K562 (cell line): Measurements from ENCODE around the gene NAIF1. TPM values are rescaled to one million over a fixed set of nuclear protein-coding genes. Genes with fewer than 3 reads are reported as not detected.
A peak's percentile ranks its signal among the peaks of the same experiment; 100 is the strongest.

ENCODE experiments used
- ATAC-seq: fragments of 200-7000 bp; cut with Tn5 transposase; 3 replicates; pipeline ENCODE4 v1.9.1; 2020; ENCODE audit warnings: moderate library complexity
- BruUV-seq: library from RNA; stranded (reverse); fragments of 400-500 nt; replicated peaks from 2 replicates; lab custom pipeline; 2021; lab: Mats Ljungman, UMichigan
- CTCF ChIA-PET: fragments of 300-600 bp; formaldehyde crosslinking; extraction: SDS; loops from one replicate; lab custom pipeline; 2021; ENCODE audit warnings: low intra/inter-chr PET ratio; lab: Yijun Ruan, JAX
- POLR2A ChIA-PET: fragments of 300-600, 350-650 bp; sonication (Branson Sonifier 250); formaldehyde crosslinking; extraction: SDS; loops from one replicate; lab custom pipeline; 2021; ENCODE audit warnings: antibody characterized with exemption, inconsistent platforms; lab: Yijun Ruan, JAX
- DNase-seq, 4 experiments: peaks; one replicate each; pipeline versions ENCODE4 v3.0.0 to v3.0.0-alpha.2; 2011 to 2018; ENCODE audit warnings: low spot score in 3 of 4, mixed read lengths in 3 of 4; ENCODE audit errors: extremely low read depth in 1 of 4
- FAIRE-seq: peaks from 2 replicates; lab custom pipeline; 2011; peaks lifted over from hg19 to GRCh38; lab: Jason Lieb, UNC
- H2AFZ ChIP-seq: 2 replicates; pipeline ENCODE4 v1.6.0; 2011; ENCODE audit warnings: low read depth, low read length, control low read depth, inconsistent platforms
- H3K27ac ChIP-seq: fragments of 200-600 bp; 3 replicates; pipeline ENCODE4 v1.8.0; 2011; ENCODE audit warnings: low read depth, mild to moderate bottlenecking, control low read depth, inconsistent platforms, low read length, moderate library complexity, mixed read lengths; ENCODE audit errors: extremely low read depth
- H3K27me3 ChIP-seq, 2 experiments: fragments of 300-600 bp in 1 of 2; 2 replicates in 1 of 2; 3 replicates in 1 of 2; pipeline versions ENCODE4 v1.6.0 to v1.8.0; 2011; ENCODE audit warnings: inconsistent platforms in 2 of 2, low read length in 2 of 2, mild to moderate bottlenecking in 1 of 2, mixed read lengths in 1 of 2, moderate library complexity in 1 of 2; ENCODE audit not compliant: control insufficient read depth in 2 of 2, insufficient read depth in 2 of 2
- H3K36me3 ChIP-seq: fragments of 300-600 bp; 3 replicates; pipeline ENCODE4 v1.8.0; 2011; ENCODE audit warnings: mild to moderate bottlenecking, low read length, inconsistent platforms; ENCODE audit not compliant: control insufficient read depth, insufficient read depth
- H3K4me1 ChIP-seq, 2 experiments: fragments of 200-600 bp in 1 of 2; replicated peaks in 1 of 2; 2 replicates in 1 of 2; 3 replicates in 1 of 2; pipeline versions ENCODE4 v1.5.1 to v1.8.0; 2011; ENCODE audit warnings: inconsistent platforms in 2 of 2, low read length in 2 of 2, mild to moderate bottlenecking in 1 of 2, mixed read lengths in 1 of 2, moderate library complexity in 1 of 2; ENCODE audit not compliant: control insufficient read depth in 2 of 2, insufficient read depth in 2 of 2
- H3K4me2 ChIP-seq: 2 replicates; pipeline ENCODE4 v1.6.1; 2011; ENCODE audit warnings: low read length, control low read depth, inconsistent platforms, mixed read lengths; ENCODE audit not compliant: insufficient read depth
- H3K4me3 ChIP-seq: fragments of 200-600 bp; sonication (generic), shearing (Covaris generic); 2 replicates; pipeline ENCODE4 v1.5.1; 2016; ENCODE audit warnings: control low read depth, inconsistent platforms
- H3K79me2 ChIP-seq: fragments of 200-600 bp; 3 replicates; pipeline ENCODE4 v1.8.0; 2011; ENCODE audit warnings: low read length, inconsistent platforms; ENCODE audit not compliant: control insufficient read depth, insufficient read depth
- H3K9ac ChIP-seq, 2 experiments: 2 replicates each; pipeline versions ENCODE4 v1.6.0 to v1.6.1; 2011; ENCODE audit warnings: low read depth in 2 of 2, low read length in 2 of 2, control low read depth in 1 of 2, inconsistent platforms in 1 of 2, mild to moderate bottlenecking in 1 of 2, mixed read lengths in 1 of 2; ENCODE audit not compliant: insufficient read depth in 1 of 2
- H3K9me1 ChIP-seq: one replicate; pipeline ENCODE4 v1.6.0; 2011; ENCODE audit warnings: inconsistent platforms, mild to moderate bottlenecking, low read length, moderate library complexity; ENCODE audit not compliant: control insufficient read depth, insufficient read depth
- H3K9me3 ChIP-seq: replicated peaks from 2 replicates; pipeline ENCODE4 v1.5.1; 2011; ENCODE audit warnings: low read depth, low read length, inconsistent platforms; ENCODE audit not compliant: control insufficient read depth, insufficient read depth
- H4K20me1 ChIP-seq: replicated peaks from 2 replicates; pipeline ENCODE4 v1.6.1; 2011; ENCODE audit warnings: low read length, inconsistent platforms, mixed read lengths; ENCODE audit not compliant: control insufficient read depth, insufficient read depth
- BACH1 ChIP-seq: fragments of 200-800 bp; sonication (Bioruptor generic); IDR thresholded peaks from 2 replicates; pipeline ENCODE4 v1.6.1; 2016; ENCODE audit warnings: missing genetic modification characterization, missing compliant biosample characterization
- CBX3 ChIP-seq, 2 experiments: IDR thresholded peaks; 1 replicate in 1 of 2; 2 replicates in 1 of 2; pipeline ENCODE4 v1.6.1; 2012; ENCODE audit warnings: inconsistent platforms in 2 of 2, low read length in 2 of 2, borderline replicate concordance in 1 of 2, control low read depth in 1 of 2
- EHMT2 ChIP-seq: fragments of 450-650 bp; IDR thresholded peaks from 2 replicates; pipeline ENCODE4 v1.6.1; 2018; ENCODE audit warnings: antibody characterized with exemption
- EP300 ChIP-seq: IDR thresholded peaks from 2 replicates; pipeline ENCODE4 v1.6.1; 2012; ENCODE audit warnings: low read length, improper control_type of control experiment
- POLR2G ChIP-seq: fragments of 200-400 bp; formaldehyde crosslinking; IDR thresholded peaks from 2 replicates; pipeline ENCODE4 v1.6.1; 2017; ENCODE audit warnings: low read depth, mild to moderate bottlenecking, antibody characterized with exemption, low read length, moderate library complexity
- TCFL5 ChIP-seq: fragments of 250-450 bp; sonication (Bioruptor Pico); conservative IDR thresholded peaks from 2 replicates; pipeline ENCODE4 v1.6.1; 2021; ENCODE audit warnings: mild to moderate bottlenecking, moderate library complexity, matching md5 sums
- WGBS: fragments of 100-300 bp; shearing (Covaris generic); methylation state at CpG from one replicate; pipeline ENCODE4 v1.1.6; 2016; ENCODE audit warnings: low coverage, mixed read lengths; ENCODE audit not compliant: insufficient coverage; ENCODE audit errors: missing lambda C conversion rate; 5-methylcytosine and 5-hydroxymethylcytosine counted together
- in situ Hi-C: fragments of 300-500 bp; cut with MboI; formaldehyde crosslinking; loops from 4 replicates; pipeline ENCODE4 v1.15.0; 2018; ENCODE audit warnings: inconsistent platforms, mixed read lengths
- intact Hi-C: fragments of 100-400 bp; cut with micrococcal nuclease; formaldehyde crosslinking; loops from 2 replicates; pipeline ENCODE4 v1.14.2; 2022
- polyA plus RNA-seq, 8 experiments: library from polyadenylated mRNA; depleted of rRNA in 4 of 8; stranded (reverse) in 5 of 8; unstranded in 3 of 8; fragments of >200 nt; fragmentation: Nextera tagmentation in 2 of 8; fragmentation: Illumina TruSeq in 1 of 8; extraction: Ambion mirVana in 2 of 8; extraction: Trizol in 1 of 8; gene quantifications; 2 replicates each; pipeline versions ENCODE4 v1.2.1 to v1.2.3, GENCODE V29; 2011 to 2014; ENCODE audit warnings: inconsistent platforms in 1 of 8, missing spikeins in 1 of 8
- total RNA-seq, 7 experiments: library from RNA; depleted of rRNA in 6 of 7; stranded (reverse); fragments of >200 nt in 6 of 7; fragmentation: Illumina TruSeq in 2 of 7; extraction: Trizol in 2 of 7; gene quantifications; 2 replicates each; pipeline versions ENCODE4 v1.2.1 to v1.2.3, GENCODE V29; 2011 to 2021; ENCODE audit warnings: low replicate concordance in 1 of 7
- TF ChIP-seq, protein P1 (sequence below): fragments of 450-650 bp; formaldehyde crosslinking; IDR thresholded peaks from 2 replicates; pipeline ENCODE4 v1.4.0; 2022; ENCODE audit warnings: missing genetic modification characterization
- TF ChIP-seq, protein P2 (sequence below): fragments of 250-450 bp; sonication (Bioruptor Pico); IDR thresholded peaks from 2 replicates; pipeline ENCODE4 v1.4.0; 2020; ENCODE audit warnings: mild to moderate bottlenecking, moderate library complexity
- TF ChIP-seq, protein P3 (sequence below): fragments of 450-650 bp; IDR thresholded peaks from 2 replicates; pipeline ENCODE4 v1.6.1; 2017; ENCODE audit warnings: antibody characterized with exemption, mild to moderate bottlenecking
- TF ChIP-seq, protein P4 (sequence below): fragments of 250-450 bp; sonication (Bioruptor Pico); IDR thresholded peaks from 2 replicates; pipeline ENCODE4 v1.5.0; 2021

The NAIF1 gene
- total and polyA plus RNA-seq, 9 of the 15 experiments (the other 6 are each of a cell fraction or from before 2014, with no cell fraction given), result 4.8 to 26.6 (median 17.2) TPM

DNA sequence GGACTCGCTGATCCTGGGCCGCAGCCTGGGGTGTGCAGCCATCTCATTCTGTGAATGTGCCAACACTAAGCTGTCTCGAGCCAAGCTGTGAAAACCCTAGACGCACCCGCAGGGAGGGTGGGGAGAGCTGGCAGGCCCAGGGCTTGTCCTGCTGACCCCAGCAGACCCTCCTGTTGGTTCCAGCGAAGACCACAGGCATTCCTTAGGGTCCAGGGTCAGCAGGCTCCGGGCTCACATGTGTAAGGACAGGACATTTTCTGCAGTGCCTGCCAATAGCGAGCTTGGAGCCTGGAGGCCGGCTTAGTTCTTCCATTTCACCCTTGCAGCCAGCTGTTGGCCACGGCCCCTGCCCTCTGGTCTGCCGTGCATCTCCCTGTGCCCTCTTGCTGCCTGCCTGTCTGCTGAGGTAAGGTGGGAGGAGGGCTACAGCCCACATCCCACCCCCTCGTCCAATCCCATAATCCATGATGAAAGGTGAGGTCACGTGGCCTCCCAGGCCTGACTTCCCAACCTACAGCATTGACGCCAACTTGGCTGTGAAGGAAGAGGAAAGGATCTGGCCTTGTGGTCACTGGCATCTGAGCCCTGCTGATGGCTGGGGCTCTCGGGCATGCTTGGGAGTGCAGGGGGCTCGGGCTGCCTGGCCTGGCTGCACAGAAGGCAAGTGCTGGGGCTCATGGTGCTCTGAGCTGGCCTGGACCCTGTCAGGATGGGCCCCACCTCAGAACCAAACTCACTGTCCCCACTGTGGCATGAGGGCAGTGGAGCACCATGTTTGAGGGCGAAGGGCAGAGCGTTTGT, 40.5 kb upstream of the NAIF1 start (continued):
- TF ChIP-seq, protein P1, sequence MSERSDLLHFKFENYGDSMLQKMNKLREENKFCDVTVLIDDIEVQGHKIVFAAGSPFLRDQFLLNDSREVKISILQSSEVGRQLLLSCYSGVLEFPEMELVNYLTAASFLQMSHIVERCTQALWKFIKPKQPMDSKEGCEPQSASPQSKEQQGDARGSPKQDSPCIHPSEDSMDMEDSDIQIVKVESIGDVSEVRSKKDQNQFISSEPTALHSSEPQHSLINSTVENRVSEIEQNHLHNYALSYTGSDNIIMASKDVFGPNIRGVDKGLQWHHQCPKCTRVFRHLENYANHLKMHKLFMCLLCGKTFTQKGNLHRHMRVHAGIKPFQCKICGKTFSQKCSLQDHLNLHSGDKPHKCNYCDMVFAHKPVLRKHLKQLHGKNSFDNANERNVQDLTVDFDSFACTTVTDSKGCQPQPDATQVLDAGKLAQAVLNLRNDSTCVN (CRISPR knock-in tag), result no peak

DNA sequence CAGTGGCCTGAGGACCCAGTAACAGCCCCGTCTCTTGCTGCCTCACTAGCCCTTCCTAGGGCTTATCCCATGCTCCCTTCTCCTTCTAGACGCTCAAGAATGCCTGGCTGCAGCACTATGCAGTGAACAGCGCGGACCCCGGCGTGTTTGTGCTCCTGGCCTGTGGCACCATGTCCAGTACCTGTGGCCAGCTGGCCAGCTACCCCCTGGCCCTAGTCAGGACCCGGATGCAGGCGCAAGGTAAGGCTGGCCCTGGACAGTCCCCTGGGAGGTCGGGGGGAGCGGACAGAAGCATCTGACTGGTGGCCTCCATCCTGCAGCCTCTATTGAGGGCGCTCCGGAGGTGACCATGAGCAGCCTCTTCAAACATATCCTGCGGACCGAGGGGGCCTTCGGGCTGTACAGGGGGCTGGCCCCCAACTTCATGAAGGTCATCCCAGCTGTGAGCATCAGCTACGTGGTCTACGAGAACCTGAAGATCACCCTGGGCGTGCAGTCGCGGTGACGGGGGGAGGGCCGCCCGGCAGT, 39.9 kb upstream of the NAIF1 start:
- Histone ChIP-seq H3K36me3 (peaks cover 76% of the 10 kb centered on the region), H3K9me3 (no peaks in the 10 kb centered on the region), H3K9me1 (no peaks in the 10 kb centered on the region), H3K4me3 (no peak overlapping the region), H3K27ac (no peak overlapping the region), H3K27me3 (no peaks in the 10 kb centered on the region), H3K4me2 (no peak overlapping the region), H2AFZ (no peak overlapping the region), H4K20me1 (no peaks in the 10 kb centered on the region), H3K79me2 (peaks cover 4% of the 10 kb centered on the region; the same call in 2 of the 3 replicates), H3K9ac (peak overlapping the region in 1 of 2 experiments; percentile 60; a peak in 1 of 4 replicates), H3K4me1 (peaks cover 11 to 53% of the 10 kb centered on the region in 2 experiments; a peak in 4 of 5 replicates)
- no peak for FAIRE-seq
- in situ Hi-C loops, result no loop called here
- intact Hi-C loops, result no loop called here
- DNase-seq, result no peak
- BruUV-seq, result no TSS peak
- ChIA-PET CTCF (no interaction called here), POLR2A (interaction anchor here (1.4 to 2.0 kb wide), 3 partner anchors 8 to 11 kb away, joined by 5 to 14 read pairs (median 13); no protein-coding TSS in a partner anchor)
- WGBS, result 94% methylated on average over 22 of the region's 23 CpGs
- ATAC-seq, result no peak
- TF ChIP-seq CBX3 (IDR thresholded peaks at IDR 0.05; ENCODE audit: borderline replicate concordance in 1 of 2, low read length in 2 of 2) (no peak), EP300 (no peak), BACH1 (no peak), EHMT2 (no peak), TCFL5 (CRISPR knock-in tag) (no peak), POLR2G (peak; percentile 55)
- TF ChIP-seq, protein P2, sequence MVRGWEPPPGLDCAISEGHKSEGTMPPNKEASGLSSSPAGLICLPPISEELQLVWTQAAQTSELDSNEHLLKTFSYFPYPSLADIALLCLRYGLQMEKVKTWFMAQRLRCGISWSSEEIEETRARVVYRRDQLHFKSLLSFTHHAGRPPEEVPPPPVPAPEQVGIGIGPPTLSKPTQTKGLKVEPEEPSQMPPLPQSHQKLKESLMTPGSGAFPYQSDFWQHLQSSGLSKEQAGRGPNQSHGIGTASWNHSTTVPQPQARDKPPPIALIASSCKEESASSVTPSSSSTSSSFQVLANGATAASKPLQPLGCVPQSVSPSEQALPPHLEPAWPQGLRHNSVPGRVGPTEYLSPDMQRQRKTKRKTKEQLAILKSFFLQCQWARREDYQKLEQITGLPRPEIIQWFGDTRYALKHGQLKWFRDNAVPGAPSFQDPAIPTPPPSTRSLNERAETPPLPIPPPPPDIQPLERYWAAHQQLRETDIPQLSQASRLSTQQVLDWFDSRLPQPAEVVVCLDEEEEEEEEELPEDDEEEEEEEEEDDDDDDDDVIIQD (CRISPR knock-in tag), result no peak
- TF ChIP-seq, protein P3, sequence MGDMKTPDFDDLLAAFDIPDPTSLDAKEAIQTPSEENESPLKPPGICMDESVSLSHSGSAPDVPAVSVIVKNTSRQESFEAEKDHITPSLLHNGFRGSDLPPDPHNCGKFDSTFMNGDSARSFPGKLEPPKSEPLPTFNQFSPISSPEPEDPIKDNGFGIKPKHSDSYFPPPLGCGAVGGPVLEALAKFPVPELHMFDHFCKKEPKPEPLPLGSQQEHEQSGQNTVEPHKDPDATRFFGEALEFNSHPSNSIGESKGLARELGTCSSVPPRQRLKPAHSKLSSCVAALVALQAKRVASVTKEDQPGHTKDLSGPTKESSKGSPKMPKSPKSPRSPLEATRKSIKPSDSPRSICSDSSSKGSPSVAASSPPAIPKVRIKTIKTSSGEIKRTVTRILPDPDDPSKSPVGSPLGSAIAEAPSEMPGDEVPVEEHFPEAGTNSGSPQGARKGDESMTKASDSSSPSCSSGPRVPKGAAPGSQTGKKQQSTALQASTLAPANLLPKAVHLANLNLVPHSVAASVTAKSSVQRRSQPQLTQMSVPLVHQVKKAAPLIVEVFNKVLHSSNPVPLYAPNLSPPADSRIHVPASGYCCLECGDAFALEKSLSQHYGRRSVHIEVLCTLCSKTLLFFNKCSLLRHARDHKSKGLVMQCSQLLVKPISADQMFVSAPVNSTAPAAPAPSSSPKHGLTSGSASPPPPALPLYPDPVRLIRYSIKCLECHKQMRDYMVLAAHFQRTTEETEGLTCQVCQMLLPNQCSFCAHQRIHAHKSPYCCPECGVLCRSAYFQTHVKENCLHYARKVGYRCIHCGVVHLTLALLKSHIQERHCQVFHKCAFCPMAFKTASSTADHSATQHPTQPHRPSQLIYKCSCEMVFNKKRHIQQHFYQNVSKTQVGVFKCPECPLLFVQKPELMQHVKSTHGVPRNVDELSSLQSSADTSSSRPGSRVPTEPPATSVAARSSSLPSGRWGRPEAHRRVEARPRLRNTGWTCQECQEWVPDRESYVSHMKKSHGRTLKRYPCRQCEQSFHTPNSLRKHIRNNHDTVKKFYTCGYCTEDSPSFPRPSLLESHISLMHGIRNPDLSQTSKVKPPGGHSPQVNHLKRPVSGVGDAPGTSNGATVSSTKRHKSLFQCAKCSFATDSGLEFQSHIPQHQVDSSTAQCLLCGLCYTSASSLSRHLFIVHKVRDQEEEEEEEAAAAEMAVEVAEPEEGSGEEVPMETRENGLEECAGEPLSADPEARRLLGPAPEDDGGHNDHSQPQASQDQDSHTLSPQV, result no peak
- TF ChIP-seq, protein P4, sequence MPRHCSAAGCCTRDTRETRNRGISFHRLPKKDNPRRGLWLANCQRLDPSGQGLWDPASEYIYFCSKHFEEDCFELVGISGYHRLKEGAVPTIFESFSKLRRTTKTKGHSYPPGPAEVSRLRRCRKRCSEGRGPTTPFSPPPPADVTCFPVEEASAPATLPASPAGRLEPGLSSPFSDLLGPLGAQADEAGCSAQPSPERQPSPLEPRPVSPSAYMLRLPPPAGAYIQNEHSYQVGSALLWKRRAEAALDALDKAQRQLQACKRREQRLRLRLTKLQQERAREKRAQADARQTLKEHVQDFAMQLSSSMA (CRISPR knock-in tag), result no peak
